Kidney (tissue), 14 donors: Measurements from ENCODE around the gene PVR. TPM values are rescaled to one million over a fixed set of nuclear protein-coding genes. Genes with fewer than 3 reads are reported as not detected.

ENCODE experiments used
- DNase-seq, 5 donors: peaks; one replicate each; pipeline ENCODE4 v3.0.0-alpha.2; 2013 to 2020
- FAIRE-seq: peaks from 2 replicates; lab custom pipeline; 2012; peaks lifted over from hg19 to GRCh38; lab: Jason Lieb, UNC
- H3K27ac ChIP-seq, 2 donors: one replicate each; pipeline ENCODE4 v1.7.0; 2013; ENCODE audit warnings: low read depth in 2 of 2, low read length in 2 of 2, inconsistent platforms in 1 of 2
- H3K27me3 ChIP-seq: one replicate; pipeline ENCODE4 v1.7.1; 2013; ENCODE audit warnings: low read length, inconsistent platforms; ENCODE audit not compliant: control insufficient read depth, insufficient read depth
- H3K36me3 ChIP-seq, 3 donors: one replicate each; pipeline versions ENCODE4 v1.7.0 to v1.7.1; 2013; ENCODE audit warnings: low read length in 3 of 3, control low read depth in 1 of 3, inconsistent platforms in 1 of 3; ENCODE audit not compliant: insufficient read depth in 3 of 3, control insufficient read depth in 2 of 3
- H3K4me1 ChIP-seq, 3 donors: one replicate each; pipeline versions ENCODE4 v1.7.0 to v1.7.1; 2013; ENCODE audit warnings: low read length in 3 of 3, inconsistent platforms in 1 of 3, low read depth in 1 of 3; ENCODE audit not compliant: control insufficient read depth in 2 of 3, insufficient read depth in 2 of 3
- H3K4me3 ChIP-seq, 3 donors: one replicate each; pipeline versions ENCODE4 v1.7.0 to v1.8.1; 2013; ENCODE audit warnings: low read length in 3 of 3, control low read depth in 1 of 3, inconsistent platforms in 1 of 3
- H3K9ac ChIP-seq, 3 donors: one replicate each; pipeline versions ENCODE4 v1.7.0 to v1.7.1; 2013; ENCODE audit warnings: low read length in 3 of 3, control low read depth in 1 of 3, inconsistent platforms in 1 of 3
- H3K9me3 ChIP-seq, 3 donors: one replicate each; pipeline versions ENCODE4 v1.7.0 to v1.7.1; 2013; ENCODE audit warnings: low read length in 3 of 3, control low read depth in 1 of 3, inconsistent platforms in 1 of 3; ENCODE audit not compliant: control insufficient read depth in 2 of 3, insufficient read depth in 1 of 3
- CTCF ChIP-seq: IDR thresholded peaks from 3 replicates; pipeline ENCODE4 v1.5.1; 2012; ENCODE audit warnings: mild to moderate bottlenecking, moderate library complexity, borderline replicate concordance; ENCODE audit not compliant: insufficient read depth; ENCODE audit errors: extremely low read depth
- intact Hi-C: fragments of 100-400 bp; cut with DNase I; formaldehyde crosslinking; loops from one replicate; pipeline ENCODE4 v1.11.1; 2022
- polyA plus RNA-seq: library from polyadenylated mRNA; stranded (reverse); fragments of 350-450 nt; fragmentation: Illumina TruSeq; extraction: RNeasy Lipid Tissue Mini Kit (QIAGEN cat#74804); gene quantifications from one replicate; pipeline ENCODE4 v1.2.3, GENCODE V29; 2014; ENCODE audit warnings: low read depth, low replicate concordance; ENCODE audit not compliant: insufficient read depth
- total RNA-seq: library from RNA; stranded (reverse); fragmentation: NEBNext Ultra II Directional; extraction: Animal tissue kit (Norgen Biotek cat#: 25700); gene quantifications from one replicate; pipeline ENCODE4 v1.2.1, GENCODE V29; 2021
- donor health status: control.
- donor health status: control.
- donor health status: control.
- donor health status: control.
- donor health status: control.
- donor health status: DM: yes; HTN: yes; CAD: no.
- donor health status: Normal renal cell carcinoma (clear cell type).

PVR gene
- total and polyA plus RNA-seq, 2 donors from 2014 or later, result 20.7 to 36.4 TPM

GRCh38 chr19:44611812-44612295 is 31.9 kb upstream of the PVR start:
- Histone ChIP-seq H3K9ac (no peak overlapping the region), H3K4me1 (peaks cover 0 to 5% (median 5%) of the 10 kb centered on the region in 3 donors), H3K36me3 (no peaks in the 10 kb centered on the region), H3K9me3 (no peaks in the 10 kb centered on the region), H3K27me3 (no peaks in the 10 kb centered on the region), H3K4me3 (no peak overlapping the region), H3K27ac (no peak overlapping the region)
- no peak for TF ChIP-seq CTCF
- FAIRE-seq (no peak), DNase-seq (no peak)
- intact Hi-C loops, result no loop called here

GRCh38 chr19:44613295-44614178 is 30.2 kb upstream of the PVR start, which contains the start of gene IGSF23:
IGSF23 (plus strand) TSS chr19:44613563; CDS start chr19:44613646, 83 bp downstream.
- H3K36me3 ChIP-seq, result no peaks in the 10 kb centered on the region
- no peak within 1 kb of the TSS for H3K4me3 ChIP-seq
- intact Hi-C loops, result no loop called here
- TF ChIP-seq CTCF, result no peak
- no peak within 1 kb of the TSS for H3K27ac ChIP-seq
- DNase-seq (no peak), FAIRE-seq (no peak)
- peaks cover 0 to 5% (median 0%) of the 10 kb centered on the region in 3 donors for H3K4me1 ChIP-seq
- no peaks in the 10 kb centered on the region for H3K27me3 ChIP-seq
- H3K9me3 ChIP-seq, result no peaks in the 10 kb centered on the region
- no peak within 1 kb of the TSS for H3K9ac ChIP-seq

DNA sequence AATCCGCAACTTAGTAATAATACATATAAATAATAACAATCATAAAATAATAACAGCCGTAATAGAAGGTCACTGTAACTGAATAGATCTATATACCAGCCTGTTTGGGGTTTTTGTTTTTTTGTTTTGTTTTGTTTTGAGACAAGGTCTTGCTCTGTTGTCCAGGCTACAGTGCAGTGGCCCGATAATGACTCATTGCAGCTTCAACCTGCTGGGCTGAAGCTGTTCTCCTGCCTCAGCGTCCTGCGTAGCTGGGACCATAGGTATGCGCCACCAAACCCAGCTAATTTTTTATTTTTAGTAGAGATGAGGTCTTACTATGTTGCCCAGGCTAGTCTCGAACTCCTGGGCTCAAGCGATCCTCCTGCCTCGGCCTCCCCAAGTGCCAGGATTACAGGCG is 29.4 kb upstream of the PVR start:
- H3K27ac ChIP-seq, result no peak overlapping the region
- no peak overlapping the region for H3K9ac ChIP-seq
- DNase-seq, result no peak
- H3K27me3 ChIP-seq, result no peaks in the 10 kb centered on the region
- H3K9me3 ChIP-seq, result no peaks in the 10 kb centered on the region
- intact Hi-C loops, result no loop called here
- no peak overlapping the region for H3K4me3 ChIP-seq
- no peak for FAIRE-seq
- no peaks in the 10 kb centered on the region for H3K36me3 ChIP-seq
- no peak for TF ChIP-seq CTCF
- H3K4me1 ChIP-seq, result peaks cover 0 to 5% (median 0%) of the 10 kb centered on the region in 3 donors
